AG09319 (cell line): ENCODE measurements around the gene EDIL3.

Experiments used
- DNase-seq: peaks from one replicate; pipeline ENCODE4 v3.0.0-alpha.2; 2010; ENCODE audit warnings: low read depth; ENCODE audit errors: extremely low read depth
- CTCF ChIP-seq: IDR thresholded peaks from 2 replicates; pipeline ENCODE4 v1.5.1; 2011; ENCODE audit warnings: low read depth, mild to moderate bottlenecking, inconsistent platforms, low read length, moderate library complexity

Gene EDIL3

GRCh38 chr5:84137541-84137940 lies 247.1 kb downstream of the EDIL3 start:
- DNase-seq, result no peak
- TF ChIP-seq CTCF, result no peak

- no peak for DNase-seq
- no peak for TF ChIP-seq CTCF
These were observed 253.3 kb downstream of the EDIL3 start for GRCh38 chr5:84131372-84131771.

GRCh38 chr5:84130006-84130580 lies 254.6 kb downstream of the EDIL3 start:
- TF ChIP-seq CTCF, result no peak
- DNase-seq, result no peak

GRCh38 chr5:84125216-84125615 lies 259.5 kb downstream of the EDIL3 start:
- no peak for TF ChIP-seq CTCF
- DNase-seq, result no peak

- no peak for DNase-seq
- TF ChIP-seq CTCF, result no peak
These were observed 265.4 kb downstream of the EDIL3 start for GRCh38 chr5:84119252-84119651.

GRCh38 chr5:84118551-84118950 lies 266.1 kb downstream of the EDIL3 start:
- no peak for TF ChIP-seq CTCF
- no peak for DNase-seq

GRCh38 chr5:84115727-84116126 lies 269.0 kb downstream of the EDIL3 start:
- DNase-seq, result no peak
- TF ChIP-seq CTCF, result no peak
